HL-60 (cell line): Measurements from ENCODE around the gene TENT4B.

Source experiments
- GABPA ChIP-seq: IDR thresholded peaks from 2 replicates; pipeline ENCODE4 v1.6.1; 2012; ENCODE audit warnings: low read depth
- POLR2AphosphoS5 ChIP-seq: IDR thresholded peaks from 2 replicates; pipeline ENCODE4 v1.6.1; 2012; ENCODE audit warnings: low read depth
- SPI1 ChIP-seq: IDR thresholded peaks from 2 replicates; pipeline ENCODE4 v1.6.1; 2012; ENCODE audit warnings: low read depth, mild to moderate bottlenecking, borderline replicate concordance
- TF ChIP-seq, protein P1 (sequence below): IDR thresholded peaks from one replicate; pipeline ENCODE4 v1.5.1; 2011; ENCODE audit warnings: low read length, control low read depth, inconsistent platforms; ENCODE audit not compliant: insufficient read depth
- TF ChIP-seq, protein P2 (sequence below): IDR thresholded peaks from 2 replicates; pipeline ENCODE4 v1.6.1; 2012; ENCODE audit warnings: low read depth; ENCODE audit not compliant: insufficient replicate concordance

DNA sequence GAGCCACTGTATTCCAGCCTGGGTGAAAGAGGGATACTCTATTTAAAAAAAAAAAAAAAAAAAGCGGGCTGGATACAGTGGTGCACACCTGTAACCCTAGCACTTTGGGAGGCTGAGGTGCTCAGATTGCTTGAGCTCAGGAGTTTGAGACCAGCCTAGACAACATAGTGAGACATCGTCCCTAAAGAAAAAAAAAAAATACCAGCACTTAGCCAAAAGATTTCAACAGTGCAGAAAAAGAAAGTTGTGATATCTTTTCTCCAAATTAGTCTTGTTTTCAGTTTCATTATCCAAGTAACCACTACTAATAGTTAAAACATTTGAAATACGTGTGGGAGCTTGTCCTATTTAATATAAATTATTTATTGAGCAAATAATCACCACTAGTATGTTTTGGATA, 48.7 kb downstream of the TENT4B start:
- TF ChIP-seq POLR2AphosphoS5 (no peak), SPI1 (no peak), GABPA (no peak)
- TF ChIP-seq, protein P1, sequence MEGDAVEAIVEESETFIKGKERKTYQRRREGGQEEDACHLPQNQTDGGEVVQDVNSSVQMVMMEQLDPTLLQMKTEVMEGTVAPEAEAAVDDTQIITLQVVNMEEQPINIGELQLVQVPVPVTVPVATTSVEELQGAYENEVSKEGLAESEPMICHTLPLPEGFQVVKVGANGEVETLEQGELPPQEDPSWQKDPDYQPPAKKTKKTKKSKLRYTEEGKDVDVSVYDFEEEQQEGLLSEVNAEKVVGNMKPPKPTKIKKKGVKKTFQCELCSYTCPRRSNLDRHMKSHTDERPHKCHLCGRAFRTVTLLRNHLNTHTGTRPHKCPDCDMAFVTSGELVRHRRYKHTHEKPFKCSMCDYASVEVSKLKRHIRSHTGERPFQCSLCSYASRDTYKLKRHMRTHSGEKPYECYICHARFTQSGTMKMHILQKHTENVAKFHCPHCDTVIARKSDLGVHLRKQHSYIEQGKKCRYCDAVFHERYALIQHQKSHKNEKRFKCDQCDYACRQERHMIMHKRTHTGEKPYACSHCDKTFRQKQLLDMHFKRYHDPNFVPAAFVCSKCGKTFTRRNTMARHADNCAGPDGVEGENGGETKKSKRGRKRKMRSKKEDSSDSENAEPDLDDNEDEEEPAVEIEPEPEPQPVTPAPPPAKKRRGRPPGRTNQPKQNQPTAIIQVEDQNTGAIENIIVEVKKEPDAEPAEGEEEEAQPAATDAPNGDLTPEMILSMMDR = no peak
- TF ChIP-seq, protein P2, sequence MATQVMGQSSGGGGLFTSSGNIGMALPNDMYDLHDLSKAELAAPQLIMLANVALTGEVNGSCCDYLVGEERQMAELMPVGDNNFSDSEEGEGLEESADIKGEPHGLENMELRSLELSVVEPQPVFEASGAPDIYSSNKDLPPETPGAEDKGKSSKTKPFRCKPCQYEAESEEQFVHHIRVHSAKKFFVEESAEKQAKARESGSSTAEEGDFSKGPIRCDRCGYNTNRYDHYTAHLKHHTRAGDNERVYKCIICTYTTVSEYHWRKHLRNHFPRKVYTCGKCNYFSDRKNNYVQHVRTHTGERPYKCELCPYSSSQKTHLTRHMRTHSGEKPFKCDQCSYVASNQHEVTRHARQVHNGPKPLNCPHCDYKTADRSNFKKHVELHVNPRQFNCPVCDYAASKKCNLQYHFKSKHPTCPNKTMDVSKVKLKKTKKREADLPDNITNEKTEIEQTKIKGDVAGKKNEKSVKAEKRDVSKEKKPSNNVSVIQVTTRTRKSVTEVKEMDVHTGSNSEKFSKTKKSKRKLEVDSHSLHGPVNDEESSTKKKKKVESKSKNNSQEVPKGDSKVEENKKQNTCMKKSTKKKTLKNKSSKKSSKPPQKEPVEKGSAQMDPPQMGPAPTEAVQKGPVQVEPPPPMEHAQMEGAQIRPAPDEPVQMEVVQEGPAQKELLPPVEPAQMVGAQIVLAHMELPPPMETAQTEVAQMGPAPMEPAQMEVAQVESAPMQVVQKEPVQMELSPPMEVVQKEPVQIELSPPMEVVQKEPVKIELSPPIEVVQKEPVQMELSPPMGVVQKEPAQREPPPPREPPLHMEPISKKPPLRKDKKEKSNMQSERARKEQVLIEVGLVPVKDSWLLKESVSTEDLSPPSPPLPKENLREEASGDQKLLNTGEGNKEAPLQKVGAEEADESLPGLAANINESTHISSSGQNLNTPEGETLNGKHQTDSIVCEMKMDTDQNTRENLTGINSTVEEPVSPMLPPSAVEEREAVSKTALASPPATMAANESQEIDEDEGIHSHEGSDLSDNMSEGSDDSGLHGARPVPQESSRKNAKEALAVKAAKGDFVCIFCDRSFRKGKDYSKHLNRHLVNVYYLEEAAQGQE = no peak
